Mammary epithelial cell (primary cell): Measurements from ENCODE around the gene TAS2R42.

Experiments
- CTCF ChIP-seq, 2 donors: IDR thresholded peaks in 1 of 2; conservative IDR thresholded peaks in 1 of 2; 2 replicates each; pipeline ENCODE4 v1.5.1; 2011 to 2012; ENCODE audit warnings: inconsistent platforms in 2 of 2, low read length in 2 of 2, mild to moderate bottlenecking in 2 of 2, control low read depth in 1 of 2, low read depth in 1 of 2; ENCODE audit not compliant: insufficient read depth in 1 of 2; ENCODE audit errors: extremely low read depth in 1 of 2
- EZH2 ChIP-seq: IDR thresholded peaks from 2 replicates; pipeline ENCODE4 v1.6.1; 2012; ENCODE audit warnings: low read length, inconsistent platforms, borderline replicate concordance

DNA sequence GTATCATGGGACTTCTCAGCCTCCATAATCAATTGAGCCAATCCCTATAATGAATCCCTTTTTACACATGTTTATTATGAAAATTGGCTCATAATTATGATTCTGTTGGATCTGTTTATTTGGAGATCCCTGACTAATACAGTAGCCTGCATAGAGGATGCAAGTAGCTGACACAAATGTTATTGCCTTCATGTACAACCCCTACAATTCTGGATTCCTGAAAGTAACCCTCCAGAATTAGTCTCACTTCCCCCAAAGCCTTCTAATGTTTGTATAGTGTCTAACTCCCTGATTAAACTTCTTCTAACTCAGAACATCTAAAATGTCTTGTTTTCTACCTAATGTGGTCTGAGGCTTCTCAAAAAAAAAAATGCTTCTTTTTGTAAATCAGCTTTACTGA lies 22.4 kb downstream of the TAS2R42 start:
- no peak for TF ChIP-seq CTCF (conservative IDR thresholded peaks at IDR 0.05 in 1 of 2, IDR thresholded peaks at IDR 0.05 in 1 of 2; ENCODE audit: extremely low read depth in 1 of 2, insufficient read depth in 1 of 2, low read depth in 1 of 2, low read length in 2 of 2)
- no peak for TF ChIP-seq EZH2
